Lower leg skin (tissue), 3 donors: ENCODE data around the gene DMRT1.

Experiments used
- CTCF ChIP-seq, 3 donors: fragments of 450-650 bp; IDR thresholded peaks; one replicate each; pipeline ENCODE4 v1.5.1; 2016; ENCODE audit warnings: antibody characterized with exemption in 3 of 3, mild to moderate bottlenecking in 3 of 3, moderate library complexity in 2 of 3
- POLR2A ChIP-seq, 2 donors: fragments of 450-650 bp; IDR thresholded peaks; one replicate each; pipeline ENCODE4 v1.6.1; 2016 to 2017; ENCODE audit warnings: antibody characterized with exemption in 2 of 2, mild to moderate bottlenecking in 1 of 2, moderate library complexity in 1 of 2

- TF ChIP-seq CTCF (IDR thresholded peaks at IDR 0.05) (no peak), POLR2A (IDR thresholded peaks at IDR 0.05) (no peak)
These were observed 1.2 kb upstream of the DMRT1 start for GRCh38 chr9:840343-840742.
